H1 (cell line): ENCODE data around the gene DIO3. TPM values are rescaled to one million over a fixed set of nuclear protein-coding genes. Genes with fewer than 3 reads are reported as not detected.

Experiments used
- EZH2 ChIP-seq: fragments of 200-600 bp; sonication (generic); IDR thresholded peaks from 2 replicates; pipeline ENCODE4 v1.7.1; 2012; ENCODE audit warnings: low read depth, mild to moderate bottlenecking, moderate library complexity, low read length, inconsistent platforms; ENCODE audit not compliant: severe bottlenecking
- HDAC6 ChIP-seq: IDR thresholded peaks from one replicate; pipeline ENCODE4 v1.7.1; 2012; ENCODE audit warnings: low read depth, mild to moderate bottlenecking, inconsistent platforms, low read length, moderate library complexity
- RNF2 ChIP-seq: fragments of 200-900, 300-1000 bp; sonication (generic); IDR thresholded peaks from 2 replicates; pipeline ENCODE4 v1.7.1; 2016; ENCODE audit warnings: borderline replicate concordance, low read depth, mild to moderate bottlenecking, antibody characterized with exemption, low read length; ENCODE audit not compliant: poor library complexity, severe bottlenecking; ENCODE audit errors: missing control alignments
- SIRT6 ChIP-seq: IDR thresholded peaks from one replicate; pipeline ENCODE4 v1.7.1; 2012; ENCODE audit warnings: low read length, inconsistent platforms
- TAF1 ChIP-seq: IDR thresholded peaks from 2 replicates; pipeline ENCODE4 v1.6.1; 2011; ENCODE audit warnings: mild to moderate bottlenecking, low read depth, low read length
- polyA plus RNA-seq, 7 experiments: library from polyadenylated mRNA; depleted of rRNA in 3 of 7; stranded (reverse) in 5 of 7; unstranded in 2 of 7; fragments of >200 nt in 5 of 7; fragments of 200-250 nt in 2 of 7; gene quantifications; 1 replicate in 5 of 7; 2 replicates in 1 of 7; 4 replicates in 1 of 7; pipeline versions ENCODE4 v1.2.1 to v1.2.3, GENCODE V29; 2011 to 2013; ENCODE audit warnings: missing spikeins in 2 of 7, mixed read lengths in 2 of 7
- total RNA-seq: library from RNA; stranded (reverse); fragmentation: NEBNext Ultra II Directional; extraction: Animal tissue kit (Norgen Biotek cat#: 25700); gene quantifications from 2 replicates; pipeline ENCODE4 v1.2.1, GENCODE V29; 2021
- TF ChIP-seq, protein P1 (sequence below): IDR thresholded peaks from 2 replicates; pipeline ENCODE4 v1.6.1; 2011; ENCODE audit warnings: low read length, improper control_type of control experiment
- TF ChIP-seq, protein P2 (sequence below): IDR thresholded peaks from 2 replicates; pipeline ENCODE4 v1.6.1; 2012; ENCODE audit warnings: inconsistent platforms

The DIO3 gene
- total and polyA plus RNA-seq, 2 of the 8 experiments (the other 6 are each of a cell fraction or from before 2014, with no cell fraction given) = 0.17 to 0.19 TPM

DNA sequence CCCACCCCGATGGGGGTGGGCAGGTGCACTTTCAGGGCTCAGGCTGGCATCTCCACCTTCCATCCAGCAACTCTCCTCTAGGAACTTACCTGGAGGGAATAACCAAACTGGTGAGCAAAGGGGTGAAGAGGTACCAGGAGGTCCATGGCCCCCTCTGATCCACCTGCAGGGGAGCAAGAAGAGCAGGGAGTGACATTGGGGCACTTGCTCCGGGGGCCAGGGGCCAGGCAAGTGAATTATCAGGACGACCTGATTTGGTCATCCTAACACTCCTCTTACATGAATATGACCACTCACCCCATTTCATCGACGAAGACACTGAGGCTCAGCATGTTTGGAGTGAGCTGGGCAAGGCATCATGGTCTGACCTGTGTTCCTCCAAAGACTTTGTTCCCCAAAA lies 6.0 kb downstream of the DIO3 start (continued):
- TF ChIP-seq, protein P1, sequence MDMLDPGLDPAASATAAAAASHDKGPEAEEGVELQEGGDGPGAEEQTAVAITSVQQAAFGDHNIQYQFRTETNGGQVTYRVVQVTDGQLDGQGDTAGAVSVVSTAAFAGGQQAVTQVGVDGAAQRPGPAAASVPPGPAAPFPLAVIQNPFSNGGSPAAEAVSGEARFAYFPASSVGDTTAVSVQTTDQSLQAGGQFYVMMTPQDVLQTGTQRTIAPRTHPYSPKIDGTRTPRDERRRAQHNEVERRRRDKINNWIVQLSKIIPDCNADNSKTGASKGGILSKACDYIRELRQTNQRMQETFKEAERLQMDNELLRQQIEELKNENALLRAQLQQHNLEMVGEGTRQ = no peak
- TF ChIP-seq HDAC6 = no peak
- TF ChIP-seq SIRT6 = no peak
- TF ChIP-seq, protein P2, sequence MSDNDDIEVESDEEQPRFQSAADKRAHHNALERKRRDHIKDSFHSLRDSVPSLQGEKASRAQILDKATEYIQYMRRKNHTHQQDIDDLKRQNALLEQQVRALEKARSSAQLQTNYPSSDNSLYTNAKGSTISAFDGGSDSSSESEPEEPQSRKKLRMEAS = no peak
- TF ChIP-seq RNF2 = no peak
- no peak for TF ChIP-seq EZH2
- no peak for TF ChIP-seq TAF1
- TF ChIP-seq, all 59 proteins: peak for 0
